GM23248 (cell line): ENCODE measurements around the gene CLEC16A. TPM values are rescaled to one million over a fixed set of nuclear protein-coding genes. Genes with fewer than 3 reads are reported as not detected.
"Not testable (repeated sequence)": the region's sequence is repeated elsewhere in the genome, so short reads cannot be mapped to it uniquely, and the experiment has no call there.

Experiments used
- DNase-seq: peaks from one replicate; pipeline ENCODE4 v3.0.0-alpha.2; 2015
- H2AFZ ChIP-seq: fragments of 200-600 bp; sonication (generic); 2 replicates; pipeline ENCODE4 v1.6.1; 2016; ENCODE audit warnings: antibody characterized with exemption
- H3F3A ChIP-seq: fragments of 200-600 bp; sonication (generic); 2 replicates; pipeline ENCODE4 v1.6.1; 2016; ENCODE audit warnings: mild to moderate bottlenecking, antibody characterized with exemption, mixed run types; ENCODE audit not compliant: insufficient read depth
- H3K27ac ChIP-seq: fragments of 200-600 bp; sonication (generic); 2 replicates; pipeline ENCODE4 v1.5.1; 2016; ENCODE audit warnings: mild to moderate bottlenecking
- H3K27me3 ChIP-seq: fragments of 200-600 bp; sonication (generic); replicated peaks from 2 replicates; pipeline ENCODE4 v1.6.1; 2016; ENCODE audit warnings: mild to moderate bottlenecking; ENCODE audit not compliant: insufficient read depth
- H3K36me3 ChIP-seq: fragments of 200-600 bp; sonication (generic); 2 replicates; pipeline ENCODE4 v1.6.1; 2016; ENCODE audit warnings: low read depth, mild to moderate bottlenecking
- H3K4me1 ChIP-seq: fragments of 200-600 bp; sonication (generic); 2 replicates; pipeline ENCODE4 v1.6.1; 2016; ENCODE audit warnings: mild to moderate bottlenecking; ENCODE audit not compliant: insufficient read depth
- H3K4me2 ChIP-seq: fragments of 200-600 bp; sonication (generic); one replicate; pipeline ENCODE4 v1.6.1; 2016; ENCODE audit warnings: mild to moderate bottlenecking; ENCODE audit not compliant: unreplicated experiment
- H3K4me3 ChIP-seq: fragments of 200-600 bp; sonication (generic); 2 replicates; pipeline ENCODE4 v1.5.1; 2016; ENCODE audit warnings: mild to moderate bottlenecking
- H3K79me2 ChIP-seq: fragments of 200-600 bp; sonication (generic); 2 replicates; pipeline ENCODE4 v1.6.1; 2016; ENCODE audit warnings: mild to moderate bottlenecking; ENCODE audit not compliant: insufficient read depth
- H3K9ac ChIP-seq: fragments of 200-600 bp; sonication (generic); 2 replicates; pipeline ENCODE4 v1.6.1; 2016; ENCODE audit warnings: mild to moderate bottlenecking
- H3K9me2 ChIP-seq: fragments of 200-600 bp; sonication (generic); 2 replicates; pipeline ENCODE4 v1.6.1; 2016; ENCODE audit warnings: mixed run types, mild to moderate bottlenecking, moderate library complexity; ENCODE audit not compliant: insufficient read depth
- H3K9me3 ChIP-seq: fragments of 200-600 bp; sonication (generic); one replicate; pipeline ENCODE4 v1.6.1; 2017; ENCODE audit warnings: low read depth
- H4K20me1 ChIP-seq: fragments of 200-600 bp; sonication (generic); 2 replicates; pipeline ENCODE4 v1.6.0; 2016; ENCODE audit not compliant: insufficient read depth
- EZH2 ChIP-seq: fragments of 200-600 bp; sonication (generic); IDR thresholded peaks from 2 replicates; pipeline ENCODE4 v1.6.1; 2018; ENCODE audit warnings: antibody characterized with exemption, mild to moderate bottlenecking; ENCODE audit not compliant: insufficient read depth, poor library complexity, severe bottlenecking
- EZH2phosphoT487 ChIP-seq: fragments of 200-600 bp; sonication (generic); IDR thresholded peaks from 2 replicates; pipeline ENCODE4 v1.6.1; 2018; ENCODE audit warnings: antibody characterized with exemption, moderate library complexity, mild to moderate bottlenecking, low read depth; ENCODE audit not compliant: insufficient read depth
- WGBS, 2 experiments: methylation state at CpG; one replicate each; pipeline ENCODE4 v1.1.6; 2015 to 2017; ENCODE audit warnings: low lambda C conversion rate in 2 of 2, low coverage in 1 of 2; ENCODE audit errors: missing lambda C conversion rate in 2 of 2; 5-methylcytosine and 5-hydroxymethylcytosine counted together
- in situ Hi-C: fragments of 300-500 bp; cut with MboI; formaldehyde crosslinking; loops from 2 replicates; pipeline ENCODE4 v1.15.0; 2020
- polyA plus RNA-seq: library from polyadenylated mRNA; unstranded; fragments of >200 nt; fragmentation: Nextera tagmentation; extraction: Ambion mirVana; gene quantifications from 2 replicates; pipeline ENCODE4 v1.2.1, GENCODE V29; 2016
- total RNA-seq: library from RNA; depleted of rRNA; stranded (reverse); fragments of >200 nt; shearing (Covaris generic); gene quantifications from 2 replicates; pipeline ENCODE4 v1.2.3, GENCODE V29; 2014

CLEC16A gene
- total and polyA plus RNA-seq, 2 experiments from 2014 or later, result 13.2 to 21.4 TPM

DNA sequence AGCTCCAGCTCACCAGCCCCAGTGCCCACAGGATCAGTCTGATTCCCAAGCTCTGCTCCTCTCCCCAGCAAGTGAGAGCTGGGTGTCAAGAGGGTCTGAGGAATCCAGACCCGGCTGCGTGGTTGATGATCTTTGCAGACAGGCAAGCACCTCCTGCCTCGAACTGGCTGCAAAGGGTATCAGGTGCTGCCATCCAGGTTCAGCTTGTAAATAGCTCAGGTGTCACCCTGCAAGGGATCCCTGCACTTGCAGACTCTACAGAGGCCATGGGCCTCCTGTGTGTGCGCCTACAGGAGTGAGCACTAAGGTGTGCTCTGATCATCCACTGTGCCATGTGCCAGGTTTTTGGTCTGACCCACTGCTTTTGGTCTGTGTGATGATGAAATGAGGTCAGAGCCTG lies 18.3 kb upstream of the CLEC16A start:
- 79 to 88% methylated on average over 4 of the region's 4 CpGs for WGBS, 2 experiments
- H2AFZ ChIP-seq, result no peak overlapping the region
- H3K9ac ChIP-seq, result no peak overlapping the region
- H4K20me1 ChIP-seq, result no peaks in the 10 kb centered on the region; the same call in 1 of the 2 replicates
- H3K9me2 ChIP-seq, result no peaks in the 10 kb centered on the region
- no peaks in the 10 kb centered on the region for H3K9me3 ChIP-seq
- H3K27me3 ChIP-seq, result no peaks in the 10 kb centered on the region
- H3K27ac ChIP-seq, result no peak overlapping the region
- TF ChIP-seq EZH2, result no peak
- no peak for TF ChIP-seq EZH2phosphoT487
- peaks cover 8% of the 10 kb centered on the region; the same call in 1 of the 2 replicates for H3K79me2 ChIP-seq
- H3K4me3 ChIP-seq, result no peak overlapping the region
- in situ Hi-C loops, result no loop called here
- H3K4me2 ChIP-seq, result no peak overlapping the region
- H3K4me1 ChIP-seq, result peaks cover 11% of the 10 kb centered on the region
- no peaks in the 10 kb centered on the region for H3K36me3 ChIP-seq
- DNase-seq, result no peak
- 0 out of 2 replicates have a peak, but pooled peaks cover 4% of the 10 kb centered on the region for H3F3A ChIP-seq

DNA sequence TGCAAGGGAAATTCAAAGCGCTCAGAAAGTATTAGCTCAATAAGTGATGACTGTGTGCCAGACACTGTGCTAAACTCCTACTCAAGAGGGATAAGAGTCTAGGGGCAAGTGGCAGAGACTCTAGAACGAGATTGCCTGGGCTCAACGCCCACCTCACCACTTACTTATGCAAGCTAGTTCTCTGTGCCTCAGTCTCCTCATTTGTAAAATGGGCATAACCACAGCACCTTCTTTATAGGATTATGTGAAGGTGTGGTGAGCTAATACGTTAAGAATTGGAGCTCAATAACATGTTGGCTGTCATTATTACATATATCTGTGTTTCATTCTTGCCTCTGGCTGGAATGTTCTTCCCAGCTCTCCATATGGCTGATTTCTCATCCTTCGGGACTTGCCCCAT lies 17.5 kb upstream of the CLEC16A start:
- WGBS, 2 experiments, result 93 to 96% methylated on average over 5 of the region's 5 CpGs
- DNase-seq, result no peak
- H3K9ac ChIP-seq, result no peak overlapping the region
- peaks cover 16% of the 10 kb centered on the region for H3K79me2 ChIP-seq
- H3K27ac ChIP-seq, result no peak overlapping the region
- no peaks in the 10 kb centered on the region for H3K36me3 ChIP-seq
- no peaks in the 10 kb centered on the region for H3K9me3 ChIP-seq
- no peak overlapping the region for H3K4me2 ChIP-seq
- H3F3A ChIP-seq, result 0 out of 2 replicates have a peak, but pooled peaks cover 4% of the 10 kb centered on the region
- H3K4me1 ChIP-seq, result peaks cover 10% of the 10 kb centered on the region
- no peak overlapping the region for H3K4me3 ChIP-seq
- H3K9me2 ChIP-seq, result no peaks in the 10 kb centered on the region
- no peak for TF ChIP-seq EZH2phosphoT487
- no peak for TF ChIP-seq EZH2
- no peak overlapping the region for H2AFZ ChIP-seq
- in situ Hi-C loops, result no loop called here
- H4K20me1 ChIP-seq, result no peaks in the 10 kb centered on the region; the same call in 1 of the 2 replicates
- no peaks in the 10 kb centered on the region for H3K27me3 ChIP-seq

DNA sequence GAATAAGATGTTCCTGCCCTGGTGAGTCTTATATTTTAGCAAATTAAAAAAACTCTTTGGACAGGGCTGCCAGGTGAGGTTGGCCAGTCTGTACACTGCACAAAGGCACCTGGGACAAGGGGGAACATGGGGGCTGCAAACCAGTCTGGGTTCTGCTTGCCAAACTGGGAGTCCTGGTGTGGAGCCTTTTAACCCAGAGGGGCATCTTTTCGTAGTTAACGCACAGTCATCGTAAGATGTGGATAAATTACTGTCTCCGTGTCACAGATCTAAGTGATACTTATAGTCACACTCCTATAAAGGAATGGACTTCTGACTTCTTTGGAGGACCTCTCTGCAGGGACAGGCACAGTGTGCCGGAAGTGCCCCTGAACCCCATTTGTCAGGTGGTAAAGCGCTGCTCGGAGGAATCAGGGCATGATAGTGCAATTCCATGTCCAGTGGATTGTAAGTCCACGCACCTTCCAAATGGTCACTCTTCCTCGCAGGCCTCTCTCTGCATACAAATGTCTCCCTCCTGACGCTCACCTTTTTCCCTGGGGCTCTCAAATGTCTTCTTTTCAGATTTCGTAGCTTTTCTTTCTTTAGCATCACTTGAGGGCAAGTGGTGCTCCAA lies 16.8 kb upstream of the CLEC16A start:
- no peak for TF ChIP-seq EZH2
- TF ChIP-seq EZH2phosphoT487, result no peak
- Histone ChIP-seq H3K4me3 (no peak overlapping the region), H3K27ac (no peak overlapping the region), H3K9me2 (no peaks in the 10 kb centered on the region), H3F3A (0 out of 2 replicates have a peak, but pooled peaks cover 2% of the 10 kb centered on the region), H3K9me3 (no peaks in the 10 kb centered on the region), H3K4me1 (peaks cover 3% of the 10 kb centered on the region), H3K9ac (no peak overlapping the region), H3K36me3 (no peaks in the 10 kb centered on the region), H3K4me2 (no peak overlapping the region), H3K79me2 (peaks cover 23% of the 10 kb centered on the region), H3K27me3 (no peaks in the 10 kb centered on the region), H2AFZ (no peak overlapping the region), H4K20me1 (no peaks in the 10 kb centered on the region; the same call in 1 of the 2 replicates)
- DNase-seq, result no peak
- WGBS, 2 experiments, result 91 to 92% methylated on average over 11 of the region's 11 CpGs
- in situ Hi-C loops, result no loop called here

DNA sequence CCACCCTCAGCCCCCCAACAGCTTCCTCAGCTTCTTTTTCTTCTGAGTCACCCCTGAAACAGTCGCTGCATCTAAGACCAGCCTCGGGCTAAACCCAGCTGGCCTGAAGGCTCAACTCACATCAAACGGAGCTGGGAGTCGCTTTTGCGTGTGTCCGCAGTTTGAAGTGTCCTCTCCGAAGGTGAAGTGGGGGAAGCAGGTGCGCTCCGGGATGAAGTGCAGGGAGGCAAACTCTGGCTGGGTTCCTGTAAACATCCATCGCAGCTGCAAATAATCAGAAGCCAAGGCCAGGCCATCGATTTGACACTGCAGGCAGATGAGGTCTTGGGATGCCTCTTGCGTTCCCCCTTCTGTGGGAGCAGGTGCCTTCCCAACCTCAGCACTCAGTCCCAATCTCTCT lies 15.3 kb upstream of the CLEC16A start:
- H3K79me2 ChIP-seq, result peaks cover 38% of the 10 kb centered on the region
- H3K9me2 ChIP-seq, DNase-seq, H3K27ac ChIP-seq, H3K36me3 ChIP-seq, H3K27me3 ChIP-seq, H2AFZ ChIP-seq, H4K20me1 ChIP-seq, H3K9me3 ChIP-seq, H3K4me2 ChIP-seq, H3K4me3 ChIP-seq, H3K4me1 ChIP-seq, in situ Hi-C loops, H3K9ac ChIP-seq, H3F3A ChIP-seq: not testable (repeated sequence)
- WGBS, 2 experiments, result 86 to 89% methylated on average over 12 of the region's 12 CpGs
